Erythroblast (primary cell): Measurements from ENCODE around the gene ARMCX1.

ENCODE experiments used
- GATA1 ChIP-seq: IDR thresholded peaks from 2 replicates; pipeline ENCODE4 v1.6.1; 2011; ENCODE audit warnings: low read depth, mild to moderate bottlenecking, control low read depth, low read length, moderate library complexity
- POLR2A ChIP-seq: IDR thresholded peaks from 2 replicates; pipeline ENCODE4 v1.6.1; 2011; ENCODE audit warnings: mild to moderate bottlenecking, low read length

GRCh38 chrX:101530944-101531343 is 19.4 kb upstream of the ARMCX1 start:
- TF ChIP-seq POLR2A (no peak), GATA1 (no peak)
